Measurements from ENCODE around the gene PCGF5.

DNA sequence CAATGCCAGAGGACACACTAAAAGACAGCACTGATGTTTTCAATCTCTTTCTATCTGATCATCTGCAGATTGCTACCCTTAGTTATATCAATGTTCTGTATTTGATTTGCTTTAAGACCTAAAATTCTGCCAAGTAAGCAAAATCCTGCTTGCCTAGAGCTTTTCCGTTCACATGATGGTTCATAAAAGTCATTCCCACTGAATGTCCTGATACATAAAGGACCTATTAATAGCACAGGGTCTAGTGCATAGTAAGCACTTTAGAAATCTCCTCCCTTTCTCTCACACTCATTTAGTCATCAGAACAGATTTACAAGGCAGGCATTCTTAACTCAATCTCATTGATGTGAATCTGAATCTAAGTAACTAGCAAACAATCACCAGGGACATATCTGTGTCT, 68.8 kb downstream of the PCGF5 start:
- TF ChIP-seq TAF1 (conservative IDR thresholded peaks at IDR 0.05) (no peak), FOXA1 (IDR thresholded peaks at IDR 0.05) (no peak), YY1 (IDR thresholded peaks at IDR 0.05) (no peak), RAD21 (IDR thresholded peaks at IDR 0.05) (no peak), NR2F2 (IDR thresholded peaks at IDR 0.05) (no peak), GABPA (IDR thresholded peaks at IDR 0.05 in 1 of 2, conservative IDR thresholded peaks at IDR 0.05 in 1 of 2) (no peak), EGR1 (IDR thresholded peaks at IDR 0.05; ENCODE audit: low read depth in 2 of 2) (no peak), HNF4A (conservative IDR thresholded peaks at IDR 0.05) (no peak), RXRA (IDR thresholded peaks at IDR 0.05) (no peak)
- TF ChIP-seq, protein P1, sequence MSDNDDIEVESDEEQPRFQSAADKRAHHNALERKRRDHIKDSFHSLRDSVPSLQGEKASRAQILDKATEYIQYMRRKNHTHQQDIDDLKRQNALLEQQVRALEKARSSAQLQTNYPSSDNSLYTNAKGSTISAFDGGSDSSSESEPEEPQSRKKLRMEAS (IDR thresholded peaks at IDR 0.05), result no peak
- TF ChIP-seq, protein P2, sequence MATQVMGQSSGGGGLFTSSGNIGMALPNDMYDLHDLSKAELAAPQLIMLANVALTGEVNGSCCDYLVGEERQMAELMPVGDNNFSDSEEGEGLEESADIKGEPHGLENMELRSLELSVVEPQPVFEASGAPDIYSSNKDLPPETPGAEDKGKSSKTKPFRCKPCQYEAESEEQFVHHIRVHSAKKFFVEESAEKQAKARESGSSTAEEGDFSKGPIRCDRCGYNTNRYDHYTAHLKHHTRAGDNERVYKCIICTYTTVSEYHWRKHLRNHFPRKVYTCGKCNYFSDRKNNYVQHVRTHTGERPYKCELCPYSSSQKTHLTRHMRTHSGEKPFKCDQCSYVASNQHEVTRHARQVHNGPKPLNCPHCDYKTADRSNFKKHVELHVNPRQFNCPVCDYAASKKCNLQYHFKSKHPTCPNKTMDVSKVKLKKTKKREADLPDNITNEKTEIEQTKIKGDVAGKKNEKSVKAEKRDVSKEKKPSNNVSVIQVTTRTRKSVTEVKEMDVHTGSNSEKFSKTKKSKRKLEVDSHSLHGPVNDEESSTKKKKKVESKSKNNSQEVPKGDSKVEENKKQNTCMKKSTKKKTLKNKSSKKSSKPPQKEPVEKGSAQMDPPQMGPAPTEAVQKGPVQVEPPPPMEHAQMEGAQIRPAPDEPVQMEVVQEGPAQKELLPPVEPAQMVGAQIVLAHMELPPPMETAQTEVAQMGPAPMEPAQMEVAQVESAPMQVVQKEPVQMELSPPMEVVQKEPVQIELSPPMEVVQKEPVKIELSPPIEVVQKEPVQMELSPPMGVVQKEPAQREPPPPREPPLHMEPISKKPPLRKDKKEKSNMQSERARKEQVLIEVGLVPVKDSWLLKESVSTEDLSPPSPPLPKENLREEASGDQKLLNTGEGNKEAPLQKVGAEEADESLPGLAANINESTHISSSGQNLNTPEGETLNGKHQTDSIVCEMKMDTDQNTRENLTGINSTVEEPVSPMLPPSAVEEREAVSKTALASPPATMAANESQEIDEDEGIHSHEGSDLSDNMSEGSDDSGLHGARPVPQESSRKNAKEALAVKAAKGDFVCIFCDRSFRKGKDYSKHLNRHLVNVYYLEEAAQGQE (IDR thresholded peaks at IDR 0.05), result no peak
- TF ChIP-seq, protein P3, sequence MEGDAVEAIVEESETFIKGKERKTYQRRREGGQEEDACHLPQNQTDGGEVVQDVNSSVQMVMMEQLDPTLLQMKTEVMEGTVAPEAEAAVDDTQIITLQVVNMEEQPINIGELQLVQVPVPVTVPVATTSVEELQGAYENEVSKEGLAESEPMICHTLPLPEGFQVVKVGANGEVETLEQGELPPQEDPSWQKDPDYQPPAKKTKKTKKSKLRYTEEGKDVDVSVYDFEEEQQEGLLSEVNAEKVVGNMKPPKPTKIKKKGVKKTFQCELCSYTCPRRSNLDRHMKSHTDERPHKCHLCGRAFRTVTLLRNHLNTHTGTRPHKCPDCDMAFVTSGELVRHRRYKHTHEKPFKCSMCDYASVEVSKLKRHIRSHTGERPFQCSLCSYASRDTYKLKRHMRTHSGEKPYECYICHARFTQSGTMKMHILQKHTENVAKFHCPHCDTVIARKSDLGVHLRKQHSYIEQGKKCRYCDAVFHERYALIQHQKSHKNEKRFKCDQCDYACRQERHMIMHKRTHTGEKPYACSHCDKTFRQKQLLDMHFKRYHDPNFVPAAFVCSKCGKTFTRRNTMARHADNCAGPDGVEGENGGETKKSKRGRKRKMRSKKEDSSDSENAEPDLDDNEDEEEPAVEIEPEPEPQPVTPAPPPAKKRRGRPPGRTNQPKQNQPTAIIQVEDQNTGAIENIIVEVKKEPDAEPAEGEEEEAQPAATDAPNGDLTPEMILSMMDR (IDR thresholded peaks at IDR 0.05; ENCODE audit: low read depth, low read length, missing input control), result no peak
- TF ChIP-seq, protein P4, sequence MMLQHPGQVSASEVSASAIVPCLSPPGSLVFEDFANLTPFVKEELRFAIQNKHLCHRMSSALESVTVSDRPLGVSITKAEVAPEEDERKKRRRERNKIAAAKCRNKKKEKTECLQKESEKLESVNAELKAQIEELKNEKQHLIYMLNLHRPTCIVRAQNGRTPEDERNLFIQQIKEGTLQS (IDR thresholded peaks at IDR 0.05), result no peak

Data from liver (tissue), 3 donors.